HUDEP-2 (cell line): ENCODE results near the gene SLC48A1.

Experiments used
- DNase-seq, 76 experiments: peaks; one replicate each; lab custom pipeline; 2025; ENCODE audit not compliant: unreplicated experiment in 76 of 76; lab: John Stamatoyannopoulos, UW

The SLC48A1 gene

GRCh38 chr12:47743311-47743860 is 29.7 kb upstream of the SLC48A1 start:
- DNase-seq = no peak

DNA sequence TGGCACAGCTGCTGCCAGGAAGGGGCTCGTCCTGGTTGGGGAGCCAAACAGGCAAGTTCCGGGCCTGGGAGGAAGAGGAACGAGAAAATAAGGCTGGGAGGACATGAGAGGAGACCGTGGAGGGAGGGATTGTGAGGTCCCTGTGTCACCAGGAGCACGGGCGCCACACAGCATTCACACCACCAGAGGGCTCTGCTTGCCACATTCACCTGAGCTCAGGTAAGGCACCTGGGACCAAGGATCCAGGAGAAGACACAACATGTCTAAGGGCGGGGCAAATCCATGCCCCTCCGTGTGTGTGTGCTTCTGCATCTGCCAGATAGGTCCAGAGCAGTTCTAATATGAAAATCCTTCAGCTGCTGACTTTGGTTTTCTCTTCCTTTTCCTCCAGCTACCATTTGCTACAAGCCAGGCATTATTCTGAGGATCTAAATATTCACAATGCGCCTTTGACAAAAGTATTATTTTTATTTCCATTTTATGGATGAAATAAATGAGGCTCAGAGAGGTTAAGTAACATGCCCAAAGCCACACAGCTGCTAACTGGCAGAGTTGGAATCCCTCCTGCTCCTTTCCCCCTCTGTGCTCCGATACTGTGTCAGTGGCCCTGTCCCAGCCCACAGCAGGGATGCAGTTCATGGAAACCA is 28.9 kb upstream of the SLC48A1 start:
- DNase-seq = peak in 1 of 76 experiments; percentile 14

- DNase-seq = no peak
These were observed 28.1 kb upstream of the SLC48A1 start for GRCh38 chr12:47744778-47745436.

DNA sequence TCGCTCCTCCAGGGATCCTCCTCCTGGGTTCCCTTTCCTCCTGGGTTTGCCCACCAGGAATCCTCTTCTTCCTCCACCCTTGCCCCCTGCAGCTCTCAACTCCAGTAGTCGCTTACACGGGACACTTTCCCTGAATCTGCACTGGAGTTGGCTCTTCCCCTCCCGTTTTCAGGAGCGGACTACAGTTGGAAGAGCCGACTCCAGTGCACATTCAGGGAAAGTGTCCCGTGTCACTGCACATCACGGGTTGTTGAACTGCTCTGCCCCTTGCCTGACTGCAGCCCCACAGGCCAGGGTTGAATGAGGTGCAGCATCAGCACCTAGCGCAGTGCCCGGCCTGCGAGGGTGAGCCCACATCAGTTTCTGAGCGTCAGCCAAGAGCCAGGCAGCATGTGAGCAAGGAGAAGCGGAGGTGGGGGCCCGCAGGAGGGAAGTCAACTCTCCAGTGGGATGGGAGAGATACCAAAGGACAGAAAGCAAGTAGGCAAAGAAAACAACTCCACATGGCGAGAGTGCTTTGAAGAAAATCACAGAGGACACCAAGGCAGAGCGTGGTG is 27.5 kb upstream of the SLC48A1 start:
- DNase-seq = no peak

GRCh38 chr12:47746073-47746472 is 27.0 kb upstream of the SLC48A1 start:
- no peak for DNase-seq

DNA sequence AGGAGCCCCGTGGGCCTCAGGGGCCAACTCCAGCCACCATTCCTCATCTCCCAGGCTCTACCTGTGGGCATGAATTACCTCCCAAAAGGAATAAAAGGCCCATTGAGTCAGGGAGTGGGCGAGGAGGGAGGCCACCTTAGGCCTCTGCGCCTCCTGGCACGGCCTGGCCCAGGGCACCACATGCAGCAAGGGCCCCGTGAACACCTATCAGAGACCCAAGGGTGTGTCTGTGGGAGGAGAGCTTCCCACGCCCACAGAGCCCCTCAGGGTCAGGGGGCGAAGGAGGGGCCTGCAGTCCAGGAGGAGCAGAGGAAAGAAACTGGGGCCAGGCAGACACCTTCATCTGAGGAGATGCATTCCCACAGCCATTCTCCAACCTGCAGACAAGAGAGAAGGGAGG is 26.5 kb upstream of the SLC48A1 start:
- no peak for DNase-seq

DNA sequence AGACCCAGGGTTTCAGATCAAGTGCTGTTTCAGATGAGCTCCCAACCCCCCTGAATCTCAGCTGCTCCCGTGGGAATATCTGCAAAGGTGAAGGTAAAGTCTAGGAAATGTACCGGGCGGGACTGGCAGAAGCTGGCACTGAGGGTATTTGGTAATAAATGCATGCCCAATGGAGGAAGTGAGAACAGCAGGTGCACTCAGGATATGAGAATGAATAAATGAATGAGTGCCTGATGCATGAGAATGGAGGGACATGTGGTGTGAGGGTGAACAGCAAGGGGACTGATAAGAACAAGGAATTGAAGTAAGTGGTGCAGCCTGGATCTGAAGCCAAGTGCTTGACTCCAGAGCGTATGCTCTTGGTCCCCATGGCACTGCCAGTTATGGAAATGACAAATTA is 25.9 kb upstream of the SLC48A1 start:
- DNase-seq = no peak

DNA sequence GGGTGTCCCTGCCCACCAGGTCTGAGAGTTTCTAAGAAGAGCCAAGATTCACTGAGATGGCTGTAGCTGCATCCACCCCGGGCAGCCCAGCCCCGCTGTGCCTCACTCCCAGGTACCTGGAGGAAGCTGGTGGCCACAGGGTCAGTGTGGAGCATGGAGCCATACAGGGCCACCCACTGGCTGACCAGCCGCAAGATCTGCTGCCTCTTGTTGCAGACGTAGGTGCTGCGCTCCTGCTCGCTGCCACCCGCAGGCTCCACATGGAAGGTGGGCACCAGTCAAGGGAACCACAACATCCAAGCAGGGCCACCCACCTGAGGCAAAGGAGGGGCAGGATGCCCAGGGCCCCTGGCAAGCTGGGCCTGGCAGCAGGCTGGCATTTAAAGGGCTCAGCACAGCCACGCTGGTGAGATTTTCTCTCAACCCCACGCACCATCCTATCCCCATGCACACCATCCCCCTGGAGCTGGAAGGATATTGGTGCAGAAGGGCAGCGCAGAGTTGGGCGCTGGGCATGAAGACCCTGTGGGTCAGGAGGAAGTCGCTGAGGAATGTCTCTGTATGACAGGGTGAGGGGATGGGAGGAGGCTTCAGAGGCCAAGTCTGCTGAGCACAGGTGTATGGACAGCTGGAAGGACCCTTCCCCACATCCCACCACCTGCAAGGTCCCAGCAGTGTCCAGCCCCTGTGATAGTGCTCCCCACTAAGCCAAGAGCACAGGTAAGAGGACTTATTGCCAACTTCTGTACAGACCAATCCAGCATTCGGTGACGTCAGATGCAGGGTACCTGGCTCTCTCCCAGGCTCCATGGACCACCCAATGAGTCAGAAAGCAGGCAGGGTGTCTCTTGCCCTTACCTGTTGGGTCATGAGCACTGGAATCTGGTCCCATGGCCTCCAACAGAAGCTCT is 25.2 kb upstream of the SLC48A1 start:
- no peak for DNase-seq

GRCh38 chr12:47748507-47748828 is 24.6 kb upstream of the SLC48A1 start:
- no peak for DNase-seq

- DNase-seq = no peak
These were observed 24.1 kb upstream of the SLC48A1 start for GRCh38 chr12:47748899-47749298.

DNA sequence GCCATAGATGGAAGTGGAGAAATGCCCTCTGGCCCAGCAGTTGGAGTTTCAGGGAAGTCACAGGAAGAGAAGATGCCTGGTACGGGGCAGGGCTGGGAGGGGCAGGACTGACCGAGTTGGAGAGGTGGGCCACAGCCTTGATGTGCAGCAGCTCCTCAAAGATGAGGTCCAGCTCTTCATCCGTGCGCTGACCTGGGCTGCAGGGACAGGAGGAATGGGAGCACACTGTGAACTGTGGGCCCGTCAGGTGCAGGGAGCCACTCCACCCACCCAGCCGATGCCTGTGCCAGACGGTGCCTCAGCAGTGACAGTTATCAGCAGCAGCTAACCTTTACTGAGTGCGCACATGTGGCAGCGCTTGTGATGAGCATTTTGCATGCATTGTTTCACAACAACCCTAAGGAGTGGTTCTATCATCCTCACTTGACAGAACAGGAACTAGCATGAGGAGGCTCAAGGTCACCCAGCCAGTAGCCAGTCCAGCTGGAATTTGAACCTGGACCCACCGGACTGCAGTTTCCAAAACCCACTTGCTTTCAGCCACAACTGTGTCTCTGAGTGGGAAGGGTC is 22.7 kb upstream of the SLC48A1 start:
- no peak for DNase-seq

DNA sequence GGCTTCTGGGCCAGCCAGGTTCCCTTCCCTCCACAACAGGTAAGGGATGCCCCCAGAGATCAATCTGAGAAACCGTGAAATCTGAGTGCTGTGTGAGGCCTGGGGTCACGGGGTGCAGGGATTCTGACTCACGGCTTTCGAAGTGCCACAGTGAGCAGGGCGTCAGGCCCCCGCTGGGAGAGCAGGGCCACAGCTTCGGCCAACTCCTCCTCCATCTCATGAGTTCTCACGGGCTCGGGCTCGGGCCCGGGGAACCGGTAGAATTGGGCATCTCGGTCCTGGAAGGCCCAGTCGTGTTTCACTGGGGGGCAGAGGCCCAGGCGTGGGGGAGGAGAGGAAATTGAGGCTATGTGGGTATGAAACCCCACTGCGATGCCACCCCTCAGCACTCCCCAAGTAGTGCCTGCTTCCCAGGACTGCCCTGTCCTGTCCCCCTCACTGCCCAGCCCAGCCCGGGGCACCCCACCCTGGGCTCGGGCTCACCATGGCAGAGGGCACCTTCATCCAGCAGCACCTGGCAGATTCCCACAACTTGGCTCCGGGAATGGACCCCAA is 22.0 kb upstream of the SLC48A1 start:
- DNase-seq = no peak

DNA sequence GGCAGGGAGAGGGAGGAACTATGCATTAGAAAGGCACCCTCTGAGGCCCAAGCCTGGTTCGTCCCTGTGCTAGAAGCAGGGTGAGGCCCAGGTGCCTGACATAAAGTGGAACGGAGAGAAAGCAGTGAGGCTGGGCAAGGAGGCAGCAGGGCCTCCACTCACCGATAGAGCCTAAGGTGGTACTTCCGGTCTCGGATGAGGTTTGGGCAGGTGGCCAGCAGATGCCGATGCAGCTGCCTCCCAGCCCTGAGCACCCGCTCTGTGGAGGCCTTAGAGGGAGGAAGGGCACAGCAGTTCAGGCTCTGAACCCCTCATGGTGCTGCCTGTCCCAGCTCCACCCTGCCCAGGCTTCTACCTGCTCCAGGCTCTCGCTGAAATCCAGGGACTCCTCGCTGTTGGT is 21.5 kb upstream of the SLC48A1 start:
- DNase-seq = no peak

DNA sequence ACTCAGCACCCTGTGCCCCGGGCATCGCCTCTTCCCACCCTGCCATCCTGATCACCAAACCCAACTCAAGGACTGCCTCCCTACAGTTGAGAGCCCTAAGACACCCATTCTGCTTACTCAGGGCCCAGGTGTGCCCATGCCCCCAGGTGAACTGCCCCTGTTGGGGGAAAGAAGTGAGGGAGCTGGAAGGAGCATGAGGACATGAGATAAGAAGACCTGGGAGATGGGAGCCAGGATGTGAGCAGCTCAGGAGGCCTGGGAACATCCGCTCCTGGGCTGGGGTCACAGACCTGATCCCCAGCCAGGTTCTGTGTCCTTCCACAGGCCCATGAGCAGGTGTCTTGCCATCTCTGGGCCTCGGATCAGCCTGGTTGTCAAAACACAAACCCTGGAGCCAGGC is 20.9 kb upstream of the SLC48A1 start:
- DNase-seq = no peak

DNA sequence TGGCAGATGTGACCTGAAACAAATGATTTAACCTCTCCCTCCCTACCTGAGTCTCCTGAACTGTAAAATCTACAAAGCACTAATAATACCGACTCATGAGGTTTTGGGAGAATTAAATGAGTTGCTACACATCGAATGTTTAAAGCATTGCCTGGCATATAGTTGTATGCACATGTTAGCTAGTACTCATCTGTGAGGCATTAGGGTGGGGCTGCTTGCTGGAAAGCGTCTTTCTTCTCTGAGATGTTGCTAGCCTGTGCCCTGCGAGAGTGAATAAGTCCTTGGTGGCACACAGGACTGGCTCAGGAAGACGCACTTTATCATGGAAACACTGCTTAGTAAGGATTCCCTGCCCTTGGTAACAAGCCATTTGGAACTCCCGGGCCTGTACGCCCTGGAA is 20.5 kb upstream of the SLC48A1 start:
- no peak for DNase-seq

DNA sequence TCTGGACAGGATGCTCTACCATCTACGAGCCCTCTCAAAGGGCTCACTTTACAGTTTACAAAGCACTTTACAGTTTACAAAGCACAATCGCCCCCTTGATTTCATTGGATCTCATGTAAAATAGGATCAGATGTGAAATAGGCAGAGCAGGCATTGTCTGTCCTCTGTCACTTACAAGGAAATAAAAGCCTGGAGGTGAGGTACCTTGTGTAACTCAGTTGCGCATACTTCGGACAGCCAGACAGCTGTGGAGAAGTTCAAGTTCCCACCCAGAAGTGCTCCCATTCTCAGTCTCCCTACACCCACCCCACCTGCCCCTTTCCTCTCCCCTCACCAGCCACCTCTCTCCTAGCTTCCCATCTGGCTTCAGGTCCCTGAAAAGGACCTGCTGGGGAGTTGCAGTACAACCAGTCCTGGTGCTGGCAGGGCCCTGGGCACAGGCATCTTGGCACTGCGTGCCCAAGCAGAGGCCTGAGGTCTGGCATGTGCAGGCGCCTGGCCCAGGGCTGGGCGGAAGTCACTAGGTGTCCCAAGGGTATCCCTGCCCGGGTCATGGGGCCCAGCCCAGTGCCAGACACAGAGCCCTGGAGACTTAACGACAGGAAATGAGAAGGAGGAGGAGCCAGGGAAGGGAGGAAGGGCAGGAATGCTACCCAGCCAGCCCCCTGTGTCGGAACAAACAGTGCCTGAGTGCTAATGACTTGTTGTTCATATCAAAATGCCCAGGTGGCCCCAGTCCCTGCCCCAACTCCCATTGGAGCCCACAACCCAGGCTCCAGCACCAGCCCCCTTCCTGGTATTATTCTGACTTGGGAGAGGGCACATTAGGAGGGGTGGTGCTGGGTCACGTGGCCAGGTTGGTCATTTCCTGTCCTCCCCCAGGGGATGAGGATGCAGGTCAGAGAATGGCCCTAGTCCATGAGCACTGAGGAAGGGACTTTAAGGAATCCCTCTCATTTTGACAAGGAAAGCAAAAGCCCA is 19.7 kb upstream of the SLC48A1 start:
- no peak for DNase-seq

DNA sequence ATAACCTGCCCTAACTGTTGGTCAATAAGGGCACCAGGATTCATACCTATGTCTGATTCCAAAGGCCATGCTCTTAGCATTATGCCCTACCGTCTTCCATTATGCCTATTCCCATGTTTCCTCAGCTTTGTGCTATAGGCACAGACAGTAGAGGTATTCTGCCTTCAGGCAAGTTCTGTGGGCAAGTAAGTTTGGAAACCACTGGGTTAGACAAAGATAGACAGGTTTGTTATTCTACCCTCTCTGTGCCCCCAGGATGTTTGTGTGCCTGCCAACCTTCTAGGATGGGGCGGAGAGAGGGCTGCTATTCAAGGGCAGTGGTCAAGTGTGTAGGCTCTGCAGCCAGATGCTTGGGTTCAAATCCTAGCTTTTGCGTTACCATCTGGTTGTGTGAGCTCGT is 18.9 kb upstream of the SLC48A1 start:
- no peak for DNase-seq

DNA sequence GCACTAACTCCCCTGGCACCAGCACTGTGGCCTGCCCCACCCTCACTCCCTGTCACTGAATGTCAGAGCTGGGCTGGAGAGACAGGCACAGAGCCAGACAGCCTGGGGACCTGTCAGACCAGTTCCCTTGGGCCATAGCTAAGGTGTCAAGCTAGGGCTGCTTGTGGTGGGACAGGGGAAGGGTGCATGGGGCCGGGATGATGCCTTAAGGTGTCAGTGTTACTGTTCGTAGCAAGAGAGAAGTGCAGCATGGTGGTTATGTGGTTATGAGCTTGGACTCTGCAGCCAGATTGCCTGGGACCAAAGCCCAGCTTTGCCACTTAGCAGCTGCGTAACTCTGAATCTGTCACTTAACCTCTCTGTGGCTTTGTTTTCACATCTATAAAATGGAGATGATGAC is 18.2 kb upstream of the SLC48A1 start:
- peak in 52 of 76 experiments; percentile 4 to 64 (median 40) for DNase-seq
